ENCODE results near the gene MYO5C. TPM values are rescaled to one million over a fixed set of nuclear protein-coding genes. Genes with fewer than 3 reads are reported as not detected.

Gene MYO5C
- total RNA-seq, 4 donors from 2014 or later: 17.8 to 25.5 (median 23.6) TPM

DNA sequence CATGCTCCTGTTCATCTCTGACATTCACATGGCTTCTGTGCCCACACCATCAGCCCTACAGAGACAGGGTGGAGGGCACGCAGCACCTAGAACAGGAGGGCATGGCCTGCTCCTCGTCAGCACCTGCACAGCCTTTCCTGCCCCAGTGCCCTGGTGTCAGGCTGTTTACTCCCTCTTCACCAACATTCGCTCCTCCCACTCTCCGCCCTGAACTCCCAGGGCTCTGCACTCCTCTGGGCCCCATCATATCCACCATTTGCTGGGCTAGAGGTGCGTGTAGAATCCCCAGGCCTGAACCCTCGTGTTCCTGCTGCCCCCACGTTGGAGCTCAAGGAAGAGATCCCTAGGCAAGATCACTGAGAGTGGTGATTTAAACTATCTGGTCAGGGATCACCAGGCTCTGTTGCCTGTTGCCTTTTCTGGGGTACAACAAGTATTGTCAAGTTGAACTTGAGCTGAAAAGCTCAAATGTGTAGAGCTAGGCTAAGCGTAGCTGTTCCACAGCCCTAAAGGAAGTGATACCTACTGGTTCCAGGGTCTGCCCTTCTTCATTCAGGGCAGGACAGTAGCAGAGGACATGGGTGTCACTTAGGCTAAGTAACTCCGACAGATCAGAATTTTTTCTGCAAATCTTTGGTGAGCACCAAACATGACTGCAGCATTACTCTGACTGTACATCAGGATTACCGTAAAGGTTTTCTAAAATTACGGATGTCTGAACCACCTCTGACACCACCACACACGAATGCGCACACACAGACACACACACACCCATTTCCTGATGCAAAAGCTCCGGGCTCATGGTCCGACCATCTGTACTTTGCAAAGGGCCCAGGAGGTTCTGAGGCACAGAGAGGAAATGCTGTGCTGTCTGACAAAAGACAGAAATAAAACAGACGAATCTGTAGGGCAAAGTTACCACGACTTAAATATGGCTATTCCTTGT is 60.7 kb downstream of the MYO5C start:
- Histone ChIP-seq H3K27me3 (no peaks in the 10 kb centered on the region), H3K36me3 (peaks cover 0 to 81% (median 0%) of the 10 kb centered on the region in 3 donors), H3K27ac (no peak overlapping the region), H3K4me1 (no peaks in the 10 kb centered on the region), H3K4me3 (no peak overlapping the region), H3K9me3 (no peaks in the 10 kb centered on the region)
- TF ChIP-seq POLR2A (IDR thresholded peaks at IDR 0.05): no peak
- TF ChIP-seq, protein P1, sequence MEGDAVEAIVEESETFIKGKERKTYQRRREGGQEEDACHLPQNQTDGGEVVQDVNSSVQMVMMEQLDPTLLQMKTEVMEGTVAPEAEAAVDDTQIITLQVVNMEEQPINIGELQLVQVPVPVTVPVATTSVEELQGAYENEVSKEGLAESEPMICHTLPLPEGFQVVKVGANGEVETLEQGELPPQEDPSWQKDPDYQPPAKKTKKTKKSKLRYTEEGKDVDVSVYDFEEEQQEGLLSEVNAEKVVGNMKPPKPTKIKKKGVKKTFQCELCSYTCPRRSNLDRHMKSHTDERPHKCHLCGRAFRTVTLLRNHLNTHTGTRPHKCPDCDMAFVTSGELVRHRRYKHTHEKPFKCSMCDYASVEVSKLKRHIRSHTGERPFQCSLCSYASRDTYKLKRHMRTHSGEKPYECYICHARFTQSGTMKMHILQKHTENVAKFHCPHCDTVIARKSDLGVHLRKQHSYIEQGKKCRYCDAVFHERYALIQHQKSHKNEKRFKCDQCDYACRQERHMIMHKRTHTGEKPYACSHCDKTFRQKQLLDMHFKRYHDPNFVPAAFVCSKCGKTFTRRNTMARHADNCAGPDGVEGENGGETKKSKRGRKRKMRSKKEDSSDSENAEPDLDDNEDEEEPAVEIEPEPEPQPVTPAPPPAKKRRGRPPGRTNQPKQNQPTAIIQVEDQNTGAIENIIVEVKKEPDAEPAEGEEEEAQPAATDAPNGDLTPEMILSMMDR (IDR thresholded peaks at IDR 0.05): no peak
- intact Hi-C loops (cut with DNase I): no loop called here
- 63% methylated on average over 11 to 17 of the region's 17 CpGs for WGBS, 2 donors
- DNase-seq: no peak

DNA sequence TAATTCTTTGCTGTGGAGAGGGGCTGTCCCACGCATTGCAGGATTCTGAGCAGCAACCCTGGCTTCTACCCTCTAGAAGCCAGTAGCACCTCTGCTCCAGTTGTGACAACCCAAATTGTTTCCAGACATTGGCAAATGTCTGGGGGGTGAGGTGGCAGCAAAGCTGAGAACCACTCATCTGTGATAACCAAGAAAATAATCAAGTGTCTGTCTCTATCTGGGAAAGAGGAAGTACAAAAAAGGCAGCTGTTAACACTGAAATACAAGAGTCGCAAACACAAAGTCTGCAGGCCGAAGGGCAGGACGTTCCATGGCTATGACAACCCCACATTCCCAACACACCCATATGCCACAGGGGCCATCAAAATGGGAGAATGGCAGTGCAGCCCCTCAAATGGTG is 62.2 kb downstream of the MYO5C start:
- no peak for DNase-seq
- no peak for TF ChIP-seq POLR2A (IDR thresholded peaks at IDR 0.05)
- TF ChIP-seq, protein P1 (IDR thresholded peaks at IDR 0.05): no peak
- Histone ChIP-seq H3K27ac (no peak overlapping the region), H3K27me3 (no peaks in the 10 kb centered on the region), H3K9me3 (no peaks in the 10 kb centered on the region), H3K4me3 (no peak overlapping the region), H3K4me1 (no peaks in the 10 kb centered on the region), H3K36me3 (peaks cover 0 to 74% (median 0%) of the 10 kb centered on the region in 3 donors)
- intact Hi-C loops (cut with DNase I): no loop called here
- WGBS, 2 donors: 61 to 71% methylated on average over 3 of the region's 4 CpGs

- Histone ChIP-seq H3K36me3 (peaks cover 0 to 72% (median 0%) of the 10 kb centered on the region in 3 donors), H3K4me3 (no peak overlapping the region), H3K9me3 (no peaks in the 10 kb centered on the region), H3K27ac (no peak overlapping the region), H3K27me3 (no peaks in the 10 kb centered on the region), H3K4me1 (no peaks in the 10 kb centered on the region)
- no peak for TF ChIP-seq POLR2A (IDR thresholded peaks at IDR 0.05)
- TF ChIP-seq, protein P1 (IDR thresholded peaks at IDR 0.05): no peak
- DNase-seq: no peak
- 40 to 42% methylated on average over 1 of the region's 1 CpG for whole genome bisulfite sequencing, 2 donors
- intact Hi-C loops (cut with DNase I): no loop called here
These were observed 63.3 kb downstream of the MYO5C start for GRCh38 chr15:52232327-52232726.

- no peaks in the 10 kb centered on the region for H3K4me1 ChIP-seq
- no peaks in the 10 kb centered on the region for H3K27me3 ChIP-seq
- intact Hi-C loops (cut with DNase I): no loop called here
- TF ChIP-seq POLR2A (IDR thresholded peaks at IDR 0.05): no peak
- TF ChIP-seq, protein P1 (IDR thresholded peaks at IDR 0.05): no peak
- 61 to 83% methylated on average over 1 of the region's 1 CpG for WGBS, 2 donors
- H3K36me3 ChIP-seq: peaks cover 0 to 67% (median 0%) of the 10 kb centered on the region in 3 donors
- H3K27ac ChIP-seq: no peak overlapping the region
- no peak for DNase-seq
- no peak overlapping the region for H3K4me3 ChIP-seq
- no peaks in the 10 kb centered on the region for H3K9me3 ChIP-seq
These were observed 65.5 kb downstream of the MYO5C start for GRCh38 chr15:52230073-52230472.

DNA sequence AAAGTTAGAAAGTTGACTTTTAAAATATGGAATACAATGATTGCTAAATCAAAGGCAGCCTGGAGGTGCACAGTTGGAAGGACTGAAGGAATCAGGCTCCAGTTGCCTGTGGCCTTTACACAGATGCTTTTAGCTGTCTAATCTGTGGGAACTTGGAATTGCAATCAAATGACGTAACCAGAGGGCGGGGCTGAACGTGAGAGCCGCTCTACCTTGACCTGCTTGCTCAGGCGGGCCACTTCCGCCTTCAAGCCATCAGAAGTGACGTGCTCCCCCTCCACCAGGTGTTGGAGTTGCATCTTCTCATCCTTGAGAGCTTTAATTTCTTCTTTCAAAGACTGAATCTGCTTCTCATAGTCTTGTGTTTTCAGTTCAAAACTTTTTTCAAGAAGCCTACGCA is 66.7 kb downstream of the MYO5C start:
- Histone ChIP-seq H3K4me1 (no peaks in the 10 kb centered on the region), H3K36me3 (peaks cover 0 to 67% (median 0%) of the 10 kb centered on the region in 3 donors), H3K27ac (no peak overlapping the region), H3K27me3 (no peaks in the 10 kb centered on the region), H3K4me3 (no peak overlapping the region), H3K9me3 (no peaks in the 10 kb centered on the region)
- WGBS, 2 donors: 47 to 49% methylated on average over 7 to 8 of the region's 8 CpGs
- DNase-seq: peak; percentile 20
- intact Hi-C loops (cut with DNase I): no loop called here
- TF ChIP-seq POLR2A (IDR thresholded peaks at IDR 0.05): no peak
- TF ChIP-seq, protein P1 (IDR thresholded peaks at IDR 0.05): no peak

Measured in esophagus squamous epithelium (tissue), 5 donors.